Activated CD8-positive, alpha-beta T cell treated with anti-CD3 and anti-CD28 coated beads for 36 hours (primary cell): ENCODE measurements around the gene ADAMTS9. TPM values are rescaled to one million over a fixed set of nuclear protein-coding genes. Genes with fewer than 3 reads are reported as not detected.

Experiments
- ATAC-seq: fragments of 200-7000 bp; cut with Tn5 transposase; one replicate; pipeline ENCODE4 v1.10.0; 2021; ENCODE audit warnings: mild to moderate bottlenecking, moderate library complexity
- CTCF ChIA-PET: fragments of 350-600 bp; sonication (Branson Sonifier 250); formaldehyde crosslinking; loops from one replicate; lab custom pipeline; 2021; ENCODE audit warnings: antibody characterized with exemption; lab: Charles Lee
- POLR2A ChIA-PET: fragments of 350-600 bp; sonication (Branson Sonifier 250); formaldehyde crosslinking; loops from one replicate; lab custom pipeline; 2021; ENCODE audit warnings: antibody characterized with exemption; lab: Charles Lee
- DNase-seq: peaks from one replicate; pipeline ENCODE4 v3.0.0-alpha.2; 2020
- H3K27ac Mint-ChIP-seq: one replicate; pipeline ENCODE4 v1.8.0; 2021; ENCODE audit warnings: mild to moderate bottlenecking, mixed read lengths
- H3K27me3 Mint-ChIP-seq: one replicate; pipeline ENCODE4 v1.8.0; 2021; ENCODE audit warnings: mixed read lengths
- H3K36me3 Mint-ChIP-seq: one replicate; pipeline ENCODE4 v1.8.0; 2021; ENCODE audit warnings: low read depth, mixed read lengths
- H3K4me1 Mint-ChIP-seq: one replicate; pipeline ENCODE4 v1.8.0; 2021; ENCODE audit warnings: low read depth, mixed read lengths
- H3K4me3 Mint-ChIP-seq: one replicate; pipeline ENCODE4 v1.8.0; 2021; ENCODE audit warnings: mild to moderate bottlenecking, moderate library complexity, mixed read lengths
- H3K9me3 Mint-ChIP-seq: one replicate; pipeline ENCODE4 v1.8.0; 2021; ENCODE audit warnings: mixed read lengths
- CTCF ChIP-seq: fragments of 200-600 bp; IDR thresholded peaks from one replicate; pipeline ENCODE4 v1.8.0; 2022; ENCODE audit warnings: antibody characterized with exemption, mild to moderate bottlenecking
- intact Hi-C: fragments of 100-400 bp; cut with micrococcal nuclease; formaldehyde crosslinking; loops from one replicate; pipeline ENCODE4 v1.10.0; 2022
- total RNA-seq, 2 experiments: library from RNA; stranded (reverse); gene quantifications; one replicate each; pipeline ENCODE4 v1.2.3, GENCODE V29; 2021

The ADAMTS9 gene
- total RNA-seq, 2 experiments from 2014 or later, result not detected

DNA sequence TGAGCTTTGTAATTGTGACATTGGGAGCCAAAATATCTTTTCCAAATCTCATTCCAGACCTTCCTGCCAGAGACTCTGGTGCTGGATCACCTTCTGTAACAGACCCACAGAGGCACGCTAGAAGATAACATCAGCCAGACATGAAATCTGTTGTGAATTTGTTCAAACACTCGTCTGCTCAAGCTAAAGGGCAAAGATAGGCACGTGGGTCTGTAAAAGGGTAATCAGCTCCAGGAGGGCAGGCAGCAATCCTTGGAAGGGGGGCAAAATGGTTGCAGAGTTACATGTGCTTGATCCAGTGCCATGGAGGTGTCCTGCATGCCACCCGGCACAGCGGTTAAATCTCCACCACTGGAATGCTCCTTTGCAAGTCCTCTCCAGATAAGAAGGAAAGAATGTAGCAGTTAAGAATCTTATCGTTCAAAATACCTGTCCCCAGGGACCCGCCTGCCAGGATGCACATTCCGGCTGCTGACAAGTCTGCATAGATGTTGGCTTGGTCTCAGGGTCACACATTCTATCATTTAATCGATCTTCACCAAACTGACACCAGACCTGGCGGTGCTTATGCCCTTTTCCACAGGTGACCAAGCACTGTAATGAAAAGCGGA lies 74.8 kb downstream of the ADAMTS9 start:
- Mint-ChIP-seq H3K36me3 (no peaks in the 10 kb centered on the region), H3K9me3 (no peaks in the 10 kb centered on the region), H3K27ac (no peak overlapping the region), H3K27me3 (no peaks in the 10 kb centered on the region), H3K4me1 (no peaks in the 10 kb centered on the region), H3K4me3 (no peak overlapping the region)
- ChIA-PET POLR2A (no interaction called here), CTCF (no interaction called here)
- TF ChIP-seq CTCF, result no peak
- DNase-seq (no peak), ATAC-seq (no peak)
- intact Hi-C loops, result no loop called here

- Mint-ChIP-seq H3K4me1 (no peaks in the 10 kb centered on the region), H3K9me3 (no peaks in the 10 kb centered on the region), H3K4me3 (no peak overlapping the region), H3K27ac (no peak overlapping the region), H3K36me3 (no peaks in the 10 kb centered on the region), H3K27me3 (no peaks in the 10 kb centered on the region)
- intact Hi-C loops, result no loop called here
- ATAC-seq (no peak), DNase-seq (no peak)
- TF ChIP-seq CTCF, result no peak
- CTCF ChIA-PET, result no interaction called here
- POLR2A ChIA-PET, result no interaction called here
Measured at GRCh38 chr3:64612082-64612860, 75.5 kb downstream of the ADAMTS9 start.

GRCh38 chr3:64608741-64609140 lies 79.1 kb downstream of the ADAMTS9 start:
- no peaks in the 10 kb centered on the region for H3K36me3 Mint-ChIP-seq
- H3K27me3 Mint-ChIP-seq, result no peaks in the 10 kb centered on the region
- DNase-seq (no peak), ATAC-seq (no peak)
- no peak for TF ChIP-seq CTCF
- H3K9me3 Mint-ChIP-seq, result no peaks in the 10 kb centered on the region
- ChIA-PET CTCF (no interaction called here), POLR2A (no interaction called here)
- H3K4me3 Mint-ChIP-seq, result no peak overlapping the region
- H3K4me1 Mint-ChIP-seq, result no peaks in the 10 kb centered on the region
- no peak overlapping the region for H3K27ac Mint-ChIP-seq
- intact Hi-C loops, result no loop called here

- intact Hi-C loops, result no loop called here
- TF ChIP-seq CTCF, result no peak
Measured at GRCh38 chr3:64607032-64607551, 80.7 kb downstream of the ADAMTS9 start.

DNA sequence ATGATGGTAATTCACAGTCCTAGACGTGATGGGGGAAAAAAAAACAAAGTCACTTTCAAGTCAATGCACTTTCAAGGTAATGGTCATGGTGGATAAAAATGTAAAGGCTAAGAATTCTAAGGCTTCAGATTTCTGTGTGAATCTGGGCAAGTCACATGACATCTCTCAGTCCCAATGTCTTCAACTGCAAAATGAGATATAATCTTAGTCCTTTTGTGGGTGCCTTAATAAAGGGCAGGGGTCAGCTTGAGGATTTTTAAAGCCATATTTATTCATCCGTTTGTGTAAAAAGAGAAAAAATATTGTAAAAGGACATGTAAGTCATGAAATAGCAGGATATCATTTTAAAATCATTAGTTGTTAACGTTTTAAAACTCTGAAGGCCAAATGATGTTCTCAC lies 83.5 kb downstream of the ADAMTS9 start:
- H3K27ac Mint-ChIP-seq, result no peak overlapping the region
- ChIA-PET POLR2A (no interaction called here), CTCF (no interaction called here)
- no peaks in the 10 kb centered on the region for H3K4me1 Mint-ChIP-seq
- ATAC-seq, result no peak
- H3K27me3 Mint-ChIP-seq, result no peaks in the 10 kb centered on the region
- no peak for TF ChIP-seq CTCF
- no peak overlapping the region for H3K4me3 Mint-ChIP-seq
- H3K36me3 Mint-ChIP-seq, result no peaks in the 10 kb centered on the region
- H3K9me3 Mint-ChIP-seq, result no peaks in the 10 kb centered on the region
- intact Hi-C loops, result no loop called here
- no peak for DNase-seq

More at GRCh38 chr3:64607032-64607551, 80.7 kb downstream of the ADAMTS9 start:
- Mint-ChIP-seq H3K36me3 (no peaks in the 10 kb centered on the region), H3K4me3 (no peak overlapping the region), H3K9me3 (no peaks in the 10 kb centered on the region), H3K27ac (no peak overlapping the region), H3K4me1 (no peaks in the 10 kb centered on the region), H3K27me3 (no peaks in the 10 kb centered on the region)
- DNase-seq, result no peak
- ChIA-PET CTCF (no interaction called here), POLR2A (no interaction called here)
- ATAC-seq, result no peak
